ENCODE data around the gene COL4A1. TPM values are rescaled to one million over a fixed set of nuclear protein-coding genes. Genes with fewer than 3 reads are reported as not detected.

Gene COL4A1
- total and polyA plus RNA-seq, 2 of the 13 experiments (the other 11 are each of a cell fraction or from before 2014, with no cell fraction given) = not detected

DNA sequence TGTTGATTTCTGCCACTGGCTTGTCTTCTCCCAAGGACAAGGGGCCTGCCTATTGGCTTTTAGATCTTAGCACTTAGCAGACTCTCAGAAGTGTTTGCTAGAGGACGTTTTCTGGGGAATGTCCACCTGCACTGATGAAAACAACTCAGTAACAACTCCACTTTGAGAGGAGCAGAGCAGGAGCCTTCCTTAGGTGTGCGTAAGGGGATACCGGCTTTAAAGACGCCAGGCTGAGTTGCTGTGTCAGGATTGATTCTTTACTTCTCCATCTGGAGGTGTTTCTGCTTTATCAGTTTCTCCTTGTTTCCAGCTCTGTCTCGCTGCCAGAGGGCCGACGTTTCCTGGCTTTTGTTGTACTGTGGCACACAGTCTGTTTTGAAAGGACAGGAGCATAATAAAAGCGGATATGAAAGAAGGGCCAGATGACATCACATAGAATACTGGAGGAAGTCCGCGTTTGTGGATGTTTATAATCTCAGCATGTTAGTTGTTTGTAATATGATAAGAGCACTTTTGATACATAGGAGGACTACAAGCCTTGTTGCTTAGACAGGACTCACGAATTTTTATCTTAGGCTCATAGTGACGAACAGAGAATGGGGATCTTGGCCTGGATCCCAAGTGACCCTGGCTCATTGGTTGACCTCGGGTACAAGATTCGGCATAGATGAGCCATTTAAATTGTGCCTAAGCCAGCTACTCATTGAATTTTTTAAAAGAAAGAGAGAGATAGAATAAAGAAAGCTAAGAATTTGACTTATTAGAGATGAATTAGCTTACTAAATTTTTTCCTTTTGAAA is 34.7 kb upstream of the COL4A1 start:
- H3K9me3 ChIP-seq (ENCODE audit: low read length) = no peaks in the 10 kb centered on the region
- ChIA-PET POLR2A (no interaction called here), CTCF (ENCODE audit: low intra/inter-chr PET ratio, low total read pairs) (no interaction called here)
- ATAC-seq (no peak), FAIRE-seq (no peak), DNase-seq (ENCODE audit: low spot score) (no peak)
- no peaks in the 10 kb centered on the region for H3K4me1 ChIP-seq (ENCODE audit: insufficient read depth, low read length)
- H3K4me2 ChIP-seq (ENCODE audit: low read depth, low read length) = no peak overlapping the region
- no TSS peak for BruUV-seq (replicated peaks)
- 27% methylated on average over 14 of the region's 14 CpGs for WGBS (ENCODE audit: low lambda C conversion rate)
- H3K27me3 ChIP-seq (ENCODE audit: control insufficient read depth in 1 of 2, insufficient read depth in 2 of 2, low read length in 2 of 2) = peaks cover 6 to 63% of the 10 kb centered on the region in 2 experiments; a peak in 3 of 5 replicates
- H3K9ac ChIP-seq (ENCODE audit: insufficient read depth, low read depth, low read length) = no peak overlapping the region
- intact Hi-C loops (cut with micrococcal nuclease; ENCODE audit: unreplicated experiment) = no loop called here
- H3K4me3 ChIP-seq (replicated peaks in 1 of 3; ENCODE audit: insufficient read depth in 1 of 3, low read depth in 2 of 3, low read length in 3 of 3) = no peak overlapping the region
- TF ChIP-seq, protein P1, sequence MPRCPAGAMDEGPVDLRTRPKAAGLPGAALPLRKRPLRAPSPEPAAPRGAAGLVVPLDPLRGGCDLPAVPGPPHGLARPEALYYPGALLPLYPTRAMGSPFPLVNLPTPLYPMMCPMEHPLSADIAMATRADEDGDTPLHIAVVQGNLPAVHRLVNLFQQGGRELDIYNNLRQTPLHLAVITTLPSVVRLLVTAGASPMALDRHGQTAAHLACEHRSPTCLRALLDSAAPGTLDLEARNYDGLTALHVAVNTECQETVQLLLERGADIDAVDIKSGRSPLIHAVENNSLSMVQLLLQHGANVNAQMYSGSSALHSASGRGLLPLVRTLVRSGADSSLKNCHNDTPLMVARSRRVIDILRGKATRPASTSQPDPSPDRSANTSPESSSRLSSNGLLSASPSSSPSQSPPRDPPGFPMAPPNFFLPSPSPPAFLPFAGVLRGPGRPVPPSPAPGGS (CRISPR knock-in tag; IDR thresholded peaks at IDR 0.05) = no peak
- in situ Hi-C loops (cut with HindIII; ENCODE audit: extremely low pct_ligation_motif_present, low pct_unique_long_range_greater_than_20kb) = no loop called here
- no peak overlapping the region for H2AFZ ChIP-seq (ENCODE audit: low read length)
- no peaks in the 10 kb centered on the region for H3K36me3 ChIP-seq (replicated peaks in 1 of 2; ENCODE audit: control insufficient read depth in 1 of 2, insufficient read depth in 2 of 2, low read length in 2 of 2)
- H3K79me2 ChIP-seq (ENCODE audit: insufficient read depth, low read length) = no peaks in the 10 kb centered on the region
- no peaks in the 10 kb centered on the region for H4K20me1 ChIP-seq (ENCODE audit: insufficient read depth, low read length)
- no peak overlapping the region for H3K27ac ChIP-seq (ENCODE audit: extremely low read length, insufficient read depth, low read length)

DNA sequence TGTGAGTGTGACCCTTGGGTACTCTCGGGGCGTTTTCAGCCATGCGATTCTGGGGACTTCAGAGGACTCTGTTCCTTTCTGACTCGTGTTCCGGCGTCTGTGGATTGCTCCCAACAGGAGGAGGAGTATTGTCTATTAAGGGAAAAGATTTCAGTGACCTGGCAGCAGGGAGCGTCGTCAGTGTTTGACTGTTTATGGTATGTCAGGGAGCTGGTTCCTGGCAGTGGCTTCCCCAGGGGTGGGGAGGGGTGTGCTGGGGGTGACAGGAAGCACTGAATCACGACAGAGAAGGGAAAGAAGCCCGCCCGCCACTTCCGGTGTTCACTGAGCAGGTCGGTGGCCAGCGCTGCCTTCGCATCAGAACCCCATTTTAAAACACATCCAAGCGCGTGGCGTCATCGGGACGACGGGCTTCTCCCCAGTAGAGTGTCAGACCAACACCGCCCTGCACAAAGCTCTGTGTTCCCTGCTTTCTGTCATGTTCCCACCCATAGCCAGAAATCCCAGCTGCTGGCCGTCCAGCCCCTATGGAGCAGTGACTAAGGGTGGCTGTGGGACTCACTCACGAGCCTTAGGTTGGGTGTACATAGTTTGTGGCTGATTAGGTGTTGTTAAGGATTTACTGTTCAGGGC is 34.0 kb upstream of the COL4A1 start:
- in situ Hi-C loops (cut with HindIII; ENCODE audit: extremely low pct_ligation_motif_present, low pct_unique_long_range_greater_than_20kb) (no loop called here), intact Hi-C loops (cut with micrococcal nuclease; ENCODE audit: unreplicated experiment) (no loop called here)
- TF ChIP-seq KLF12 (CRISPR knock-in tag; IDR thresholded peaks at IDR 0.05; ENCODE audit: borderline replicate concordance) (no peak), NFE2 (CRISPR knock-in tag; IDR thresholded peaks at IDR 0.05) (no peak), GZF1 (CRISPR knock-in tag; IDR thresholded peaks at IDR 0.05) (no peak), ZNF619 (CRISPR knock-in tag; IDR thresholded peaks at IDR 0.05) (no peak), ZNF234 (CRISPR knock-in tag; conservative IDR thresholded peaks at IDR 0.05) (no peak), ZNF672 (CRISPR knock-in tag; IDR thresholded peaks at IDR 0.05) (no peak), SRSF1 (optimal IDR thresholded peaks at IDR 0.05; ENCODE audit: low read depth, low read length) (no peak), SMYD3 (CRISPR knock-in tag; IDR thresholded peaks at IDR 0.05) (no peak)
- H3K9me3 ChIP-seq (ENCODE audit: low read length) = no peaks in the 10 kb centered on the region
- ATAC-seq = no peak
- H2AFZ ChIP-seq (ENCODE audit: low read length) = no peak overlapping the region
- BruUV-seq (replicated peaks) = no TSS peak
- H3K4me2 ChIP-seq (ENCODE audit: low read depth, low read length) = no peak overlapping the region
- H3K36me3 ChIP-seq (replicated peaks in 1 of 2; ENCODE audit: control insufficient read depth in 1 of 2, insufficient read depth in 2 of 2, low read length in 2 of 2) = no peaks in the 10 kb centered on the region
- no peak overlapping the region for H3K4me3 ChIP-seq (replicated peaks in 1 of 3; ENCODE audit: insufficient read depth in 1 of 3, low read depth in 2 of 3, low read length in 3 of 3)
- no peaks in the 10 kb centered on the region for H3K4me1 ChIP-seq (ENCODE audit: insufficient read depth, low read length)
- no peaks in the 10 kb centered on the region for H3K79me2 ChIP-seq (ENCODE audit: insufficient read depth, low read length)
- FAIRE-seq = no peak
- ChIA-PET POLR2A (no interaction called here), CTCF (ENCODE audit: low intra/inter-chr PET ratio, low total read pairs) (no interaction called here)
- no peak overlapping the region for H3K9ac ChIP-seq (ENCODE audit: insufficient read depth, low read depth, low read length)
- no peak for DNase-seq (ENCODE audit: low spot score)
- H3K27me3 ChIP-seq (ENCODE audit: control insufficient read depth in 1 of 2, insufficient read depth in 2 of 2, low read length in 2 of 2) = peaks cover 6 to 65% of the 10 kb centered on the region in 2 experiments; a peak in 3 of 5 replicates
- H3K27ac ChIP-seq (ENCODE audit: extremely low read length, insufficient read depth, low read length) = no peak overlapping the region
- no peaks in the 10 kb centered on the region for H4K20me1 ChIP-seq (ENCODE audit: insufficient read depth, low read length)
- 43% methylated on average over 20 of the region's 24 CpGs for WGBS (ENCODE audit: low lambda C conversion rate)
